Measurements from ENCODE around the gene SLK.

- TF ChIP-seq CTCF (IDR thresholded peaks at IDR 0.05): no peak
- TF ChIP-seq POLR2A (IDR thresholded peaks at IDR 0.05): no peak
These were observed 90.8 kb downstream of the SLK start for GRCh38 chr10:104057717-104058116.

Data from thyroid gland (tissue), 4 donors.